Mucosa of gallbladder (tissue), 1 donor: ENCODE results near the gene FUT8. TPM values are rescaled to one million over a fixed set of nuclear protein-coding genes. Genes with fewer than 3 reads are reported as not detected.
"Not testable (repeated sequence)": the region's sequence is repeated elsewhere in the genome, so short reads cannot be mapped to it uniquely, and the experiment has no call there.

Source experiments
- DNase-seq: peaks from one replicate; pipeline ENCODE4 v3.0.0-alpha.2; 2020; ENCODE audit warnings: low spot score
- total RNA-seq: library from RNA; stranded (reverse); gene quantifications from one replicate; pipeline ENCODE4 v1.2.1, GENCODE V29; 2021
- donor health status: DM: no; HTN: no; CAD: no.

Gene FUT8
- total RNA-seq, 1 donor from 2014 or later = 33.9 TPM

- DNase-seq = no peak
Measured at GRCh38 chr14:65449647-65450046, 37.1 kb downstream of the FUT8 start.

GRCh38 chr14:65453807-65454480 lies 41.4 kb downstream of the FUT8 start:
- DNase-seq = no peak

- no peak for DNase-seq
Measured at GRCh38 chr14:65456247-65456646, 43.7 kb downstream of the FUT8 start.

GRCh38 chr14:65461730-65462129 lies 49.2 kb downstream of the FUT8 start:
- DNase-seq = no peak

GRCh38 chr14:65462411-65462810 lies 49.9 kb downstream of the FUT8 start:
- no peak for DNase-seq

GRCh38 chr14:65465584-65465983 lies 53.1 kb downstream of the FUT8 start:
- no peak for DNase-seq

GRCh38 chr14:65467926-65468325 lies 55.4 kb downstream of the FUT8 start:
- not testable (repeated sequence) for DNase-seq

- no peak for DNase-seq
Measured at GRCh38 chr14:65469903-65470302, 57.4 kb downstream of the FUT8 start.

GRCh38 chr14:65470404-65470880 lies 57.9 kb downstream of the FUT8 start:
- DNase-seq = no peak

- no peak for DNase-seq
Measured at GRCh38 chr14:65471038-65471878, 58.7 kb downstream of the FUT8 start.

- DNase-seq = no peak
Measured at GRCh38 chr14:65472189-65472588, 59.7 kb downstream of the FUT8 start.

GRCh38 chr14:65476273-65476941 lies 63.9 kb downstream of the FUT8 start:
- DNase-seq = no peak

- DNase-seq = no peak
Measured at GRCh38 chr14:65476942-65477318, 64.4 kb downstream of the FUT8 start.

- no peak for DNase-seq
Measured at GRCh38 chr14:65478017-65478416, 65.5 kb downstream of the FUT8 start.

GRCh38 chr14:65478596-65478995 lies 66.1 kb downstream of the FUT8 start:
- no peak for DNase-seq

GRCh38 chr14:65479386-65479785 lies 66.9 kb downstream of the FUT8 start:
- DNase-seq = no peak

- no peak for DNase-seq
Measured at GRCh38 chr14:65482757-65483438, 70.4 kb downstream of the FUT8 start.

GRCh38 chr14:65483647-65484046 lies 71.1 kb downstream of the FUT8 start:
- DNase-seq = no peak

GRCh38 chr14:65485516-65485915 lies 73.0 kb downstream of the FUT8 start:
- DNase-seq = no peak

GRCh38 chr14:65486863-65487262 lies 74.3 kb downstream of the FUT8 start:
- DNase-seq = no peak

GRCh38 chr14:65487783-65488494 lies 75.4 kb downstream of the FUT8 start:
- DNase-seq = no peak
